Glomerular visceral epithelial cell (primary cell): ENCODE data around the gene CABYR.
"Not testable (repeated sequence)": the region's sequence is repeated elsewhere in the genome, so short reads cannot be mapped to it uniquely, and the experiment has no call there.

Experiments used
- DNase-seq: peaks from one replicate; pipeline ENCODE4 v3.0.0-alpha.2; 2016; ENCODE audit errors: extremely low spot score

CABYR gene

DNA sequence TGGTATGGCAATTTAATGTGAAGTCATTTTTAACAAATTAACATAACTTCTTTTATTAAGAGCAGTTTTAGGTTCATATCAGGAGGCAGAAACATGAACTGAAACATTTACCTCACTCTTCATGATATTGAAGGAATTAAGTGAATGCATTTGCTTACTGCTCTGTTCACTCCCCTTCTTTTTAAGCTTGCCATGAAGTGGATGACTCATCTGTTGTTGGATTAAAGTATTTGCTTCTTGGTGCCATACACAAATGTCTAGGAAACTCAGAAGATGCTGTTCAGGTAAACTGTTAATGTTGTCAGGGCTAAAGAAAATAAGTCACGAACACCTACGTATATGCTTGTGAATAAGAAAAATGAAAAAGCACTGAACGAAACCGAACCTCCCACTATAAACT lies 10.2 kb upstream of the CABYR start:
- no peak for DNase-seq

- no peak for DNase-seq
Observed at GRCh38 chr18:24130494-24130893, 8.4 kb upstream of the CABYR start.

- DNase-seq = no peak
Observed at GRCh38 chr18:24136967-24137373, 1.9 kb upstream of the CABYR start.

GRCh38 chr18:24138409-24138788 lies 463 bp upstream of the CABYR start:
- no peak for DNase-seq

- no peak for DNase-seq
Observed at GRCh38 chr18:24140697-24141096, 1.8 kb downstream of the CABYR start.

DNA sequence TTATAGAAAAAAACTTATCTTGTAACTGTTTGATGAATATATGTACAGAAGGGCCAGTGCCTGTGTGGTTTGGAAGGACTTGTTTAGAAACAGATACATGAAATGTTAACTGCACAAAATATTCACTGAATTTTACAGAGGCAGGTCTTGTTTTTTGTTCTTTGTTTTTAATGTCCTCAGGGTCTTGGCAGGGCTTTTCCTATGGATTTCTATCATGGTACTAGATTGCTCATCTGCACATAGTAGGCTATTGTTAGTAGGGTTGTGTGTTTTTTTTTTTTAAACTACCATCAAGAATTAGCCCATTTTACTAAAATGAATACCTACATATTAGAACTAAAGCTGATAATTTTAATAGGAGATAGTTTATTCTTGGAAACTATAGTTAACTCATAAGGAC lies 3.5 kb downstream of the CABYR start:
- DNase-seq = no peak

GRCh38 chr18:24149591-24149990 lies 10.7 kb downstream of the CABYR start:
- DNase-seq = not testable (repeated sequence)

DNA sequence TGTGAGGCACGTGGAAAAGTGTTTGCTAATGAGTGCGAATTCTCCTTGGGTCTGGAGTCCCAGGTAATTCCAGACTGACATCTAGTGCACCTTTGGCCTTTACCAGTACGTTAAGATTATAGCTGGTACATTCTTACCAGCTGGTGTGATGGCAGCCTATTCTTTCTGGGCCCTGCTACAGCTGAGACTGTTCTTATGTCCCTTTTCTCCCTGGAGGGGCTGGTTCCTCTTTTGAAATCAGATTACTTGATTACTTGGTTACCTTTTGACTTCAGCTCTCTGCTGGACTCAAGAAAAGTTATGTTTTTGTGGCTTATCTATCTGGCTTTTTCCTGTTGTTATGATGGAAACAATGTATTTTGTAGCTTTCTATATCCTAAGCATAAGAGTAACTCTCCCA lies 14.5 kb downstream of the CABYR start:
- no peak for DNase-seq

DNA sequence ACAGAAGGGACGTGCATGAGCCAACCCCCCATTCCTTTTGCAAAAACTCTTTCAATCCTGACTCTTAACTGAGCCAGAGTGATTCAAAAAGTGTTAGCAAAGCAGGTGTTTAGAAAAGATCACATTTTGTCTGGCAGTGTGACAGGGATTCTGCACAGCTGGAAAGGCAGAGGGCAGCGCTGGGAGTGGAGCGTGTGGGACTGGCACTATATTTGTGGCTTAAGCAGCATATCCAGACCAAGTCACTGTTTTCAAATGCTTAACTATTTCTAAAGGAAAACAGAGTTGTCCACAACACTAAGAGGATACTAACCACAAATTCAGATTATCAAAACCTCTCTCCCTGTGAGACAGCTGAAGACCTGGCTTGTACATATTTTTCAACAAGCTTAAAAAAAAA lies 19.0 kb downstream of the CABYR start:
- DNase-seq = no peak

DNA sequence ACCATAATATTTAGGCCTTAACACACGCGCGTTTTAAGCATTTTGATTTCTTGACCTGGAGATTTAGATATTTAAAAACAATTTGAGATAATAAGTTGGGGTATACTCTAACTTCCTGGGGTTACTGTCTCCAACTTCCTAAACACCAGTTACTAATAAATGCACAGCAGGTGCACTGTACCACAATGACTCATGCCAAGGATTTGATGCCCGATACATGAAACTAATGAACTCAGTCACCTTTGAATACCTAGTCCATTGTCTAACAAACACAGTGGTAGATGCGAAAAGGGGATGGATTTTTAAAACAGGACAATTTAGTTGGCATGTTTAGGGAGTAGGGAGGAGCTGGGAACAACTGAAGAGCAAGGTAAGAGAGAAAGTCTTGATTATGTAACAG lies 21.2 kb downstream of the CABYR start:
- DNase-seq = no peak

- no peak for DNase-seq
Observed at GRCh38 chr18:24161304-24161703, 22.4 kb downstream of the CABYR start.

GRCh38 chr18:24168496-24168895 lies 29.6 kb downstream of the CABYR start:
- no peak for DNase-seq

DNA sequence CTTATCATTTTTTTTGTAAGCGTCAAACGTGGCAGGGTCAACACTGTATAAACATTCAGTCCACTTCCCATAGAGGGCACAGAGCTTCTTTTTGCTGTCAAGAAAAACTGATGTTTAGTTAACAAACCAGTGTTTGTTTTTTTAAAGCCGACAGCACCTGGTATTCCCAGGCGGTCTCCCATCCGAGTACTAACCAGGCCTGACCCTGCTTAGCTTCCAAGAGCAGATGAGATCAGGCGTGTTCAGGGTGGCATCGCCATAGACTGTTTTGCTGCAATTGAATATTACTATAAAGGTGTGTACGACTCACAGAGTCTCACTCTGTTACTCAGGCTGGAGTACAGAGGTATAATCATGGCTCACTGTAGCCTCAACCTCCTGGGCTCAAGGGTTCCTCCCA lies 31.5 kb downstream of the CABYR start:
- DNase-seq = no peak

DNA sequence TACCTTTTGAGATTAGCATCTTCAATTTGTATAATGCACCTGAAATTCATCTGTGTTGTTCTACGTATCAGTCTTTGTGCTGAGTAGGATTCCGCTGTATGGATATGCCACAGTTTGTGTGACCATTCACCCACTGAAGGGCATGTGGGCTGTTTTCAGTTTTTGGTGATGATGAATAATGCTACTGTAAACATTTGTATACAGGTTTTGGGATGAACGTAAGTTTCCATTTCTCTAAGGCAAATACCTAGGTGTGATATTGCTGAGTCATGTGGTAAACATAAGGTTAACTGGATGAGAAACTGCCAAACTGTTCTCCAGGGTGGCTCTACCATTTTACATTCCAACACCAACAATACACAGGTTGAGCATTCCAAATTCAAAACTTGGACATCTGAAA lies 35.1 kb downstream of the CABYR start:
- DNase-seq = no peak

DNA sequence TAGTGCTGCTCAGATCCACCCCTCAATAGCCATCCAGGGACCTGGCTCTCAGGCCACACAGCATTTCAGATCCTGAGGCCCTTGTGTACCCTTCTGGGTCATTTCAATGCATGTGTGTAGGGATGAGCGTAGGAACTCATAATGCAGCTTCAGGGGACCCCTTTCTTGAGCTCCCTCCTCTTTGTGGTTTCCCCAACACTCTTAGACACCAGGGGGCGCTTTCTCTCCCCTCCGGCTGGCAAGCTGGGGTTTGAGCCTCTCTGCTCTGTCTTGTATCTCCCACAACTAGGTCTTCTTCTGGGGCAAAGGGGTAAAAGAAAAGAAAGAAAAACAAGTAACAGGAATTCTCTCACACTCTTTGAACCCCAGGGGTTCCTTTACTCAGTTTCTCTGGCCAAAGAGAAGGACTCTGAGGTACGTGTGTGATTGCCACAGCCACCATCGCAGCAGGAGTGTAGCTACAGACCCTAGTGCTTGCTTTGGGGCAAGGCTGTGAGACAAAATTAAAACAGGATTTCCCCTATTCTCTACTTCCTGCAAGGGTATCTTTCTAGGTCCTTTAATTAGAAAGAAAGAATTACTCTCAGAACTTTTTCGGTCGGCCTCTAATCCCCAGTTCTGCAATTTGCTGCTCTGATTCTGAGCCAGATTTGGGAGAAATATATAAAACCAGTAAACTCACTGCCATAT lies 38.0 kb downstream of the CABYR start:
- peak; percentile 50 for DNase-seq

- no peak for DNase-seq
Observed at GRCh38 chr18:24177499-24178133, 38.8 kb downstream of the CABYR start.

- no peak for DNase-seq
Observed at GRCh38 chr18:24180048-24180447, 41.2 kb downstream of the CABYR start.

GRCh38 chr18:24181806-24182205 lies 42.9 kb downstream of the CABYR start:
- DNase-seq = peak; percentile 30

DNA sequence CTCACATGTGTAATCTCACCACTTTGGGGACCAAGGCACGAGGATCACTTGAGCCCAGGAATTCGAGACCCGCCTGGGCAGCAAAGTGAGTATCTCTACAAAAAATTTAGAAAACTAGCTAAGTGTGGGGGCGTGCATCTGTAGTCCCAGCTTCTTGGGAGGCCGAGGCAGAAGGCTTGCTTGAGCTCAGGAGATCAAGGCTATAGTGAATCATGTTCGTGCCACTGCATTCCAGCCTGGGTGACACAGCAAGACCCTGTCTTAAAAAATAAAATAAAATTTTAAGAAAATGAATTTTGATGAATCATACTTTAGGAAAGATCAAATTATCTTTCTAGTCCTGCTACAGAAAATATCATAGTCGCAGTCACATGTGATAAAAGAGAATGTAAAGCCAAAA lies 46.9 kb downstream of the CABYR start:
- no peak for DNase-seq

- no peak for DNase-seq
Observed at GRCh38 chr18:24187049-24187448, 48.2 kb downstream of the CABYR start.

- no peak for DNase-seq
Observed at GRCh38 chr18:24187689-24188088, 48.8 kb downstream of the CABYR start.

- no peak for DNase-seq
Observed at GRCh38 chr18:24188120-24188519, 49.3 kb downstream of the CABYR start.

DNA sequence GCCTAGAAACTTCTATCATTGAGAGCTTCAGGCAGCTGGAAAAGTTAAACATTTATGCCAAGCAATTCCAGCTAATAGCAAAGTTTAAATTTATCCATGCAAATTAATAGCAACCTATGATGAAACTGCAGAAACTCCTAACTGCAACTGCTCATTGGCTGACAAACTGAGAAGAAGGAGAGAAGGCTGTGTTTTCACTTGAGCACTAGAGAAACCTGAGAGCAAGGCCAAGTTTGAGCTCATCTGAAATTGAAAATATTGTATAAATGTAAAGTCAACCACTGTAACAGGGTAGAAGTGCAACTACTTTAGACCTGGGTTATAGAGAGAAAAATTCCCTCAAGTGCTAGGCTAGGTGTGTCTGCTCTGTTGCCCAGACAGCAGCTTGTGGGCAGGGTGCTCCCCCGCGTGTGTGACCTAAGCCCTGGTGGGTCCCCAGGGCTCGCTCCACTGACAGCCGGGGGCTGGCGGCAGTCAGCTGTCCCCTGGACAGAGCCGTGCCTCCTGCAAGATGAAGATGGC lies 50.2 kb downstream of the CABYR start:
- no peak for DNase-seq
